ENCODE measurements around the gene PHF21B. TPM values are rescaled to one million over a fixed set of nuclear protein-coding genes. Genes with fewer than 3 reads are reported as not detected.
"Not testable (repeated sequence)": the region's sequence is repeated elsewhere in the genome, so short reads cannot be mapped to it uniquely, and the experiment has no call there.

PHF21B gene
- total and polyA plus RNA-seq, 12 donors = 0.30 to 4.4 (median 1.8) TPM

- Histone ChIP-seq H3K4me1 (replicated peaks in 1 of 2) (no peaks in the 10 kb centered on the region), H3K36me3 (replicated peaks in 1 of 2) (no peaks in the 10 kb centered on the region), H3K27ac (no peak overlapping the region), H3K4me3 (no peak overlapping the region), H3K27me3 (no peaks in the 10 kb centered on the region), H3K9me3 (replicated peaks in 1 of 3) (no peaks in the 10 kb centered on the region)
- no peak for TF ChIP-seq POLR2A (IDR thresholded peaks at IDR 0.05)
- no peak for DNase-seq
- 78 to 90% (median 83%) methylated on average over 7 of the region's 7 CpGs; no CpG with 5 or more reads in 1 of the 4 donors for WGBS, 4 donors
- intact Hi-C loops (cut with DNase I) = no loop called here
These were observed 148.6 kb downstream of the PHF21B start for GRCh38 chr22:44861245-44861644.

GRCh38 chr22:44860311-44860710 is 149.5 kb downstream of the PHF21B start:
- H3K36me3 ChIP-seq (replicated peaks in 1 of 2) = no peaks in the 10 kb centered on the region
- TF ChIP-seq POLR2A (IDR thresholded peaks at IDR 0.05) (no peak), CTCF (IDR thresholded peaks at IDR 0.05) (no peak)
- intact Hi-C loops (cut with DNase I) = no loop called here
- H3K27ac ChIP-seq = no peak overlapping the region
- no peak overlapping the region for H3K4me3 ChIP-seq
- H3K4me1 ChIP-seq (replicated peaks in 1 of 2) = no peaks in the 10 kb centered on the region
- DNase-seq = no peak
- WGBS, 4 donors = 78 to 100% (median 81%) methylated on average over 3 to 6 of the region's 6 CpGs
- H3K9me3 ChIP-seq (replicated peaks in 1 of 3) = no peaks in the 10 kb centered on the region
- H3K27me3 ChIP-seq = no peaks in the 10 kb centered on the region

GRCh38 chr22:44859641-44860040 is 150.2 kb downstream of the PHF21B start:
- DNase-seq = no peak
- Histone ChIP-seq H3K27me3 (no peaks in the 10 kb centered on the region), H3K4me3 (no peak overlapping the region), H3K4me1 (replicated peaks in 1 of 2) (no peaks in the 10 kb centered on the region), H3K36me3 (replicated peaks in 1 of 2) (no peaks in the 10 kb centered on the region), H3K27ac (peak overlapping the region in 1 of 5 donors; percentile 26), H3K9me3 (replicated peaks in 1 of 3) (no peaks in the 10 kb centered on the region)
- TF ChIP-seq CTCF (IDR thresholded peaks at IDR 0.05) (no peak), POLR2A (IDR thresholded peaks at IDR 0.05) (no peak)
- WGBS, 4 donors = 89 to 97% (median 91%) methylated on average over 10 to 13 of the region's 13 CpGs; no CpG with 5 or more reads in 1 of the 4 donors
- intact Hi-C loops (cut with DNase I) = no loop called here

GRCh38 chr22:44858819-44859218 is 151.0 kb downstream of the PHF21B start:
- H3K36me3 ChIP-seq (replicated peaks in 1 of 2); H3K4me1 ChIP-seq (replicated peaks in 1 of 2); H3K9me3 ChIP-seq (replicated peaks in 1 of 3); H3K4me3 ChIP-seq; intact Hi-C loops (cut with DNase I); H3K27me3 ChIP-seq: not testable (repeated sequence)
- 52 to 63% (median 54%) methylated on average over 6 to 7 of the region's 7 CpGs for WGBS, 4 donors
- peak in 2 of 7 donors; percentile 41 to 78 for DNase-seq
- H3K27ac ChIP-seq = peak overlapping the region in 1 of 5 donors; percentile 26

- H3K4me3 ChIP-seq = no peak overlapping the region
- H3K4me1 ChIP-seq (replicated peaks in 1 of 2) = no peaks in the 10 kb centered on the region
- H3K27ac ChIP-seq = no peak overlapping the region
- 91 to 97% (median 91%) methylated on average over 4 to 5 of the region's 5 CpGs for WGBS, 4 donors
- H3K27me3 ChIP-seq = no peaks in the 10 kb centered on the region
- H3K9me3 ChIP-seq (replicated peaks in 1 of 3) = no peaks in the 10 kb centered on the region
- intact Hi-C loops (cut with DNase I) = no loop called here
- TF ChIP-seq CTCF (IDR thresholded peaks at IDR 0.05) (no peak), POLR2A (IDR thresholded peaks at IDR 0.05) (no peak)
- H3K36me3 ChIP-seq (replicated peaks in 1 of 2) = no peaks in the 10 kb centered on the region
- DNase-seq = peak in 1 of 7 donors; percentile 3
These were observed 153.9 kb downstream of the PHF21B start for GRCh38 chr22:44855855-44856254.

- intact Hi-C loops (cut with DNase I); H3K9me3 ChIP-seq (replicated peaks in 1 of 3); H3K36me3 ChIP-seq (replicated peaks in 1 of 2); H3K27ac ChIP-seq; H3K4me3 ChIP-seq; H3K27me3 ChIP-seq; H3K4me1 ChIP-seq (replicated peaks in 1 of 2): not testable (repeated sequence)
- peak in 1 of 7 donors; percentile 6 for DNase-seq
- 92 to 98% (median 93%) methylated on average over 8 of the region's 8 CpGs for WGBS, 4 donors
These were observed 155.2 kb downstream of the PHF21B start for GRCh38 chr22:44854641-44855040.
